Measurements from ENCODE around the gene HLA-C.

Gene HLA-C

DNA sequence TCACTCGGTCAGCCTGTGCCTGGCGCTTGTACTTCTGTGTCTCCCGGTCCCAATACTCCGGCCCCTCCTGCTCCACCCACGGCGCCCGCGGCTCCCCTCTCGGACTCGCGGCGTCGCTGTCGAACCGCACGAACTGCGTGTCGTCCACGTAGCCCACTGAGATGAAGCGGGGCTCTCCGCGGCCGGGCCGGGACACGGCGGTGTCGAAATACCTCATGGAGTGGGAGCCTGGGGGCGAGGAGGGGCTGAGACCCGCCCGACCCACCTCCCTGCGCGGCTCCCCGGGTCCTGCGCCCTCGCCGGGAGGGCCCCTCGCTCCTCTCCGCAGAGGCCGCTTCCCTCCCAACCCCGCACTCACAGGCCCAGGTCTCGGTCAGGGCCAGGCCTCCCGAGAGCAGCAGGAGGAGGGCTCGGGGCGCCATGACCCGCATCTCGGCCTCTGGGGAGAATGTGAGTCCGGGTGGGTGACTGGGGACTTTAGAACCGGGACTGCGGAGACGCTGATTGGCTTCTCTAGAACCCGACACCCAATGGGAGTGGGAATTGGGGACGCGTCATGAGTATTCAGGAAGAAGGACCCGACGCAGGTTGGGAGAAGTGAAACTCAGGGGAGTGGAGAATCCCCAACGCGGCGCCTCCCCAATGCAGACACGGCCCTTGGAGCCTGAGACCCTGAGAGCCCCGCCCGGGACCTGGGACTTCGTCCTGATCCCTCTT lies at the start of gene HLA-C:
Gene HLA-C, minus strand, starts transcription at position 452 of the 717 bp plus-strand sequence. Its CDS starts 21 bp downstream, at position 431.
- H3K4me1 Mint-ChIP-seq = peaks cover 39% of the 10 kb centered on the region
- H3K36me3 Mint-ChIP-seq = peaks cover 28% of the 10 kb centered on the region

DNA sequence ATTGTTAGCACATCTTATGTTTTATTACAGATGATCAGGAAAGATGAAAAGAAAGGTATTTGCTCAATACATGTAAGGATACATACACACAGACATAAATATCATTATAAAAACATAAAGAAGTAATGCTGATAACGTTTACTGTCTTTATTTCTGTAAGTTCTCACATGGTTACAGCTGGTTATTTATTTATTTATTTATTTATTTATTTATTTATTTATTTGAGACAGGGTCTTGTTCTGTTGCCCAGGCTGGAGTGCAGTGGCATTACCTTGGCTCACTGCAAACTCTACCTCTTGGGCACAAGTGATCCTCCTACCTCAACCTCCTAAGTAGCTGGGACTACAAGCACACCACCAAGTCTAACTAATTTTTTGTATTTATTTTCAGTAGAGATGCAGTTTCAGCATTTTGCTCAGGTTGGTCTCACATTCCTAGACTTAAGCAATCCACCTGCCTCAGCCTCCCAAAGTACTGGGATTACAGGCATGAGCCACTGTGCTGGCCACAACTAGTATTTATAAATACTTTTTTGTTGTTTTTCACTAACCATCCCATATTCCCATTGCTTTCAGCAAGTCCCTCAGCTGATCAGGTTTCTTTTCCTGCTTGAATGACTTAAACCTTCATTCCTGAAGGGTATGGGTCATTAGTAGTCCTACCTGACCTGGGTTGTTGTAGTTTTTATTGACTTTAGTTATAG lies 49.3 kb upstream of the HLA-C start:
- ATAC-seq (ENCODE audit: low read depth) (no peak), DNase-seq (ENCODE audit: low spot score in 2 of 2) (no peak)
- Mint-ChIP-seq H3K4me3 (no peak overlapping the region), H3K27me3 (peaks cover 19% of the 10 kb centered on the region), H3K4me1 (no peaks in the 10 kb centered on the region), H3K36me3 (peaks cover 2% of the 10 kb centered on the region), H3K9me3 (peaks cover 5% of the 10 kb centered on the region), H3K27ac (no peak overlapping the region)

More for the DNA sequence above, at the start of gene HLA-C:
- H3K4me3 Mint-ChIP-seq = peak within 1 kb of the TSS; percentile 98
- DNase-seq (ENCODE audit: low spot score in 2 of 2) (peak; percentile 72 to 85), ATAC-seq (ENCODE audit: low read depth) (peak; percentile 75)
- H3K27ac Mint-ChIP-seq = peak within 1 kb of the TSS; percentile 100
- peaks cover 2% of the 10 kb centered on the region for H3K9me3 Mint-ChIP-seq
- H3K27me3 Mint-ChIP-seq = no peaks in the 10 kb centered on the region

DNA sequence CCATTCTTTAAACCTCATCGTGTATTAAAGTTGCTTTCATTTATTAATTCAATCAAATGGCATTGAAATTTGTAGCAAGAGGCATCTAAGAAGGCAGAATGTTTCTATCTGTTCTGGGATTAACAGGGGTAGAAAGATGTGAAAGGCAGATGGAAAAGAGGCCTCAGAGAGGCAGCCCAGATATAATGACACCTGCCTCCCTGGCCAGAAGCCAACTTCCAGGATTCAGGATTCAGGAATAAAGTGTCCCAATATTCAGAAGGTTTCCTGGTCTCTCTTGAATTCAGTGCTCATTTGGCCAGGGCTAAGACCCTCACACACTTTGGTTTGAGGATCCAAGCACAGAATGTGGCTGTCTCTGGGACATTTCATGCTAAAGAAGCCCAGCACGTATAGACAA lies 45.1 kb upstream of the HLA-C start:
- Mint-ChIP-seq H3K27ac (no peak overlapping the region), H3K27me3 (peaks cover 8% of the 10 kb centered on the region), H3K4me1 (no peaks in the 10 kb centered on the region), H3K4me3 (no peak overlapping the region), H3K36me3 (no peaks in the 10 kb centered on the region), H3K9me3 (no peaks in the 10 kb centered on the region)
- ATAC-seq (ENCODE audit: low read depth) (no peak), DNase-seq (ENCODE audit: low spot score in 2 of 2) (no peak)

DNA sequence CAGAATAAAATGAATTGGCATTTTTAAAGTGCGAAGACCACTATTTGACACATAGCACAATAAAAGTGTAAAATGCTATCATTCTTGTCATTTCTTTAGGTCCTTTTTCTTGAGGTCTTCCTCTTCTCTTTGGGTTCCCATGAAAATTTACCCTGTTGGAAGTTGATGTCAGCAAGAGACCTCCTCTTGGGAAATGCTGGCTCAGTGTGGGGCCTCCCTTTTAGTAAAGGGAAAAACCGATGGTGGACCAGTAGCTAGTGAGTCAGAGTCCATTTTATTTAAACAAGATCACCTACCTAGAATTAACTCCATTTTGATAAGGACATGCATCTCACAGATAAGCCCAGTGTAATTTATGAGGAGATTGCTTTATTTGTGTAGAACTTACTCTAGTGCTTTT lies 37.7 kb upstream of the HLA-C start:
- ATAC-seq (ENCODE audit: low read depth) = no peak
- Mint-ChIP-seq H3K4me3 (peak overlapping the region; percentile 43), H3K9me3 (no peaks in the 10 kb centered on the region), H3K36me3 (no peaks in the 10 kb centered on the region), H3K27me3 (no peaks in the 10 kb centered on the region), H3K4me1 (peaks cover 5% of the 10 kb centered on the region), H3K27ac (no peak overlapping the region)
- no peak for DNase-seq (ENCODE audit: low spot score in 2 of 2)

DNA sequence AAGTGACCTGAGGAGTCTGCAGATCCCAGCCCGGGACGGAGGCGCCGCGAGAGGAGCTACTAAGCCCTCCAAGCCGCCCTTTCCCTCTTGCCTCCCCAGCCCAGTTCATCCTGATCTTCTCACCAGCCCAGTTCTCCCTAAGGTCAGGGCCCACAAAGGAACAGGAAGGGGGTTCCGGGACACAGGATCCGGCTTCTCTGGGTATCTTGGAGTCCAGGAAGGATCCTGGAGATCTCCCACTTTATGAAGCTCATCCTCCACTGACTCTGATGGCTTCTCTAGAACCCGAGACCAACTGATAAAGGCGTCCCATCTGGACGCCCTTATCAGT lies 36.9 kb upstream of the HLA-C start:
- Mint-ChIP-seq H3K27me3 (no peaks in the 10 kb centered on the region), H3K36me3 (no peaks in the 10 kb centered on the region), H3K4me1 (peaks cover 5% of the 10 kb centered on the region), H3K27ac (no peak overlapping the region), H3K9me3 (no peaks in the 10 kb centered on the region), H3K4me3 (peak overlapping the region; percentile 97)
- ATAC-seq (ENCODE audit: low read depth) (no peak), DNase-seq (ENCODE audit: low spot score in 2 of 2) (no peak)

DNA sequence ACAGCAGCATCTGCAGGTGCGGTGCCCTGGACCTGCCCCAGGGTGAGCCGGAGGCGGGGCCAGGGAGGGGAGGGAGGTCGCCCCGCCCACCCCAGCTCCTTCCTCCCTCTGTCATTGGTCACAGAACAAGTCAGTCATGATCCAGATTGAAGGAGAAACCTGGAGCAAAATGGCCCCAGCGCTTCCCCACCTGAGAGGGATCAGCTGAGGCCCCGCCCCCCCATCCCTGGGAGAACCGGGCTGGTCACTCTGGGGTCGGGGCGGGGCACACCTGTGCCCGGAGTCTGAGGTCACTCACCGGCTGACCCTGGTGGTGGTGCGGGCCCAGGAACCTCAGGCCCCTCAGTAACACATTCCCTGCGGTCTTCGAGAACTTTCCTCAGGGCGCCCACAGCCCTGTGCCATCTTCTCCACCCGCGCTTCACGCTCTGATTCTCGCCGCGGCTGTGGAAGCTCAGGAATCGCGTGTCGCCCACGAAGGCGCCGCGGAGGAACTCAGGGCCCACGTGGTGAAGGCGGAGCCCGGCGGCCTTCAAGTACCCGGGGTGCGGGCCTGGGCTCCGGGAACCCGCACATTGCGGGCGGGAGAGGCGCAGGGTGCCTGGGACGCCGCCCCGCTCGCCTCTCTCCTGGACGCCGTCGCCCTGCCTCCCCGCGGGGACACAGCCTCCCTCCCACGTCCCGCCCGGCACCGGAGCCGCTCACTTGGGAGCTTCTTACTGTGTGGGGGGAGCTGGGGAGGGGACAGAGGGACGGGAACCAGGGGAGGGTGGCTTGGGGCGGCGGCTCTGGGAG lies 36.4 kb upstream of the HLA-C start:
- H3K4me1 Mint-ChIP-seq = peaks cover 5% of the 10 kb centered on the region
- ATAC-seq (ENCODE audit: low read depth) (peak; percentile 97), DNase-seq (ENCODE audit: low spot score in 2 of 2) (peak; percentile 68 to 73)
- no peaks in the 10 kb centered on the region for H3K9me3 Mint-ChIP-seq
- no peaks in the 10 kb centered on the region for H3K36me3 Mint-ChIP-seq
- H3K27ac Mint-ChIP-seq = peak overlapping the region; percentile 91
- peaks cover 5% of the 10 kb centered on the region for H3K27me3 Mint-ChIP-seq
- H3K4me3 Mint-ChIP-seq = peak overlapping the region; percentile 97

DNA sequence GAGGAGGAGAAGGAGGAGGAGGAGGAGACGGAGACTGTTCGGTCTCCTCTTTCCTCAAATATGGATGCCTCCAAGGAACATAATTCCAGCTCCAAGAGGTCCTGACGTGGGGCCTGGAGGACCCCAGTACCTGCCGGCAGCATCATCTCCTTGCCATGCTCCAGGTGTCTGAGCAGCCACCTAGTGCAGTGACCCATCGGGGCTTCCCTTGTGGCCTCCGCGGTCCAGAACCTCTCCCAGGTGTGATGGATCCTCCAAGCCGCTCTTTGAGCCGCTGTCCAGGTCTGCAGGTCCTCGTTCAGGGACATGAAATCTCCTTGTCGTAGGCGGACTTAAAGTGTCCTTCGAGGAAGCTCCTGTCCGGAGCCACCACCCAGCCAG lies 35.8 kb upstream of the HLA-C start:
- Mint-ChIP-seq H3K9me3 (no peaks in the 10 kb centered on the region), H3K4me3 (peak overlapping the region; percentile 97), H3K4me1 (peaks cover 5% of the 10 kb centered on the region), H3K36me3 (no peaks in the 10 kb centered on the region), H3K27me3 (peaks cover 6% of the 10 kb centered on the region), H3K27ac (no peak overlapping the region)
- DNase-seq (ENCODE audit: low spot score in 2 of 2) (no peak), ATAC-seq (ENCODE audit: low read depth) (no peak)

DNA sequence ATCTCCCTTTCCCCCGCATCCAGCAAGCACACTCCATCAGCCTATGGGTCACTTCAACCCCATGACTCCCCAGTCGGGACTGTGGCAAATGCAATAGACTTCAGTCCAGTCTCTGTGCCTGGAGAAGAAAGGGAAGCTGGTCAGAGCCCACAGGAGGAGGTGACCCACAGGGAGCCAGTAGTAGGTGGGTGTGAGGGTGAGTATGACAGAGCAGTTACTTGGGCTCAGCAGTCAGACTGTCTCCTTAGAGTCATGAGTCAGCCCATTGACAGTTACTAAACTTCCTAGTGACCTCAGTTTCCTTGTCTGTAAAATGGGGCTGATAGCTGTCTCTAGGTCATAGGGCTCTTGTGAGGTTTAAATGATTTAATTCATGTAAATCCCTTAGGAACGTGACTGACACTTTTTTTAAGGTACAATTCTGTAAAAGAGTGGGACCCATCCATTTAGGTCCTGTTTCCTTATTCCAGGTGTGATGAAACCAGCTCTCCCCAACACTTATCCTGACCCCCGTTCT lies 33.9 kb upstream of the HLA-C start:
- no peak overlapping the region for H3K4me3 Mint-ChIP-seq
- no peaks in the 10 kb centered on the region for H3K9me3 Mint-ChIP-seq
- H3K27ac Mint-ChIP-seq = no peak overlapping the region
- H3K36me3 Mint-ChIP-seq = no peaks in the 10 kb centered on the region
- peaks cover 7% of the 10 kb centered on the region for H3K27me3 Mint-ChIP-seq
- DNase-seq (ENCODE audit: low spot score in 2 of 2) (no peak), ATAC-seq (ENCODE audit: low read depth) (no peak)
- H3K4me1 Mint-ChIP-seq = peaks cover 5% of the 10 kb centered on the region

DNA sequence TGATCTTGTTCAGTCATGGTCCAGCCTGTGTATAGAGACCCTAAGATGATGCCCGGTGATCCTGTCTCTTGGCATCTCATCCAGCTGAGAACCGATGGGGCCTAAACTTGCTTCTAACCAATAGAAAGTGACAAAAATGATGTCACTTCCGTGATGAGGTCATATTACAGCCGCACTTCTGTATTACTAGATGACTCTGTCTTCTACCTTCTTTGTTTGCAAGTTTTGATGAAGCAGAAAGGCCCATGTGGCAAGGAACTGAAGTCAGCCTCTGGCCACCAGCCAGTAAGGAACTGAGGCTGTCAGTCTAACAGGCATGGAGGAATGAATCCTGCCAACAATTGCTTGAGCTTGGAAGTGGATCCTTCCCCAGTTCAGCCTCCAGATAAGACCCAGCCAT lies 32.8 kb upstream of the HLA-C start:
- Mint-ChIP-seq H3K27ac (no peak overlapping the region), H3K36me3 (no peaks in the 10 kb centered on the region), H3K4me3 (no peak overlapping the region), H3K4me1 (peaks cover 5% of the 10 kb centered on the region), H3K27me3 (peaks cover 11% of the 10 kb centered on the region), H3K9me3 (no peaks in the 10 kb centered on the region)
- DNase-seq (ENCODE audit: low spot score in 2 of 2) (no peak), ATAC-seq (ENCODE audit: low read depth) (no peak)

DNA sequence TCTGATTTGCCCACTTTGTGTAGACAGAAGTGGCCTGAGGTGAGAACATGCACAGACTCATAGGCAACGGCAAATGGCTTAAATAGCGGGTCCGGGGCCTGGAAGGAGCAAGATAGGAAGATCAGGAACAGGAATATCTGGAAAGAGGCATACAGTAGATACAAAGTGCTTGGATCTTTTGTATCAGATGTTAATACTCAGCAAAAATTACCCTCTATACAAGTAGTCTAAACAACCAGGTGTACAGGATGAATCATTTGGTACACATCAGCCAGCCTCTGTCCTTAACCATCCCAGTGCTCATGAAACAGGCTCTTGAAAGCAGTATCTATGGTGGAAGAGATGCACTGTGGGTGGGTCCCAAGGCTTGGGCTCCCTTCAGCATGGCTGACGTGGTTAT lies 28.9 kb upstream of the HLA-C start:
- H3K9me3 Mint-ChIP-seq = no peaks in the 10 kb centered on the region

DNA sequence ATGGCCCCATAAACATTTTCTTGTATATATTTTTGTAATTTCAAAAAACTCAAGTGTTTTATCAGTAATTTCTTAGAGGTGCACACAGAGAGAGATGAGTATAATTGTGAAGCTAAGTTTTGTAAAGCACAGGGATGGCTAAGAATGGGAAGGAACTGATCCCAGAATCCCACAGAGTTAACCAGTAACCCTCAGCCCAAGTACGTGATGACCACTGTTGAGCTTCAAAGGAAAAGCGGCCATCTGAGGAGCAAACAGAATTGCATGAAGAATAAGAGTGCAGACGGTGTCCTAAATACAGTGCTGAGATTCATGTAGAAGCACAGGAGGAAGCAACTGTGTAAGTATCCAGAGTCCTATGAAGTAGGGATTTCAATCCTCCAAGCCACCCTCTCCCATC lies 28.1 kb upstream of the HLA-C start:
- no peak overlapping the region for H3K27ac Mint-ChIP-seq
- DNase-seq (ENCODE audit: low spot score in 2 of 2) (no peak), ATAC-seq (ENCODE audit: low read depth) (no peak)
- H3K27me3 Mint-ChIP-seq = peaks cover 17% of the 10 kb centered on the region
- H3K4me3 Mint-ChIP-seq = no peak overlapping the region
- no peaks in the 10 kb centered on the region for H3K36me3 Mint-ChIP-seq
- no peaks in the 10 kb centered on the region for H3K9me3 Mint-ChIP-seq
- no peaks in the 10 kb centered on the region for H3K4me1 Mint-ChIP-seq

More for the DNA sequence above, 28.9 kb upstream of the HLA-C start:
- Mint-ChIP-seq H3K27ac (no peak overlapping the region), H3K36me3 (no peaks in the 10 kb centered on the region), H3K4me3 (no peak overlapping the region), H3K27me3 (peaks cover 17% of the 10 kb centered on the region), H3K4me1 (peaks cover 3% of the 10 kb centered on the region)
- ATAC-seq (ENCODE audit: low read depth) (no peak), DNase-seq (ENCODE audit: low spot score in 2 of 2) (no peak)

DNA sequence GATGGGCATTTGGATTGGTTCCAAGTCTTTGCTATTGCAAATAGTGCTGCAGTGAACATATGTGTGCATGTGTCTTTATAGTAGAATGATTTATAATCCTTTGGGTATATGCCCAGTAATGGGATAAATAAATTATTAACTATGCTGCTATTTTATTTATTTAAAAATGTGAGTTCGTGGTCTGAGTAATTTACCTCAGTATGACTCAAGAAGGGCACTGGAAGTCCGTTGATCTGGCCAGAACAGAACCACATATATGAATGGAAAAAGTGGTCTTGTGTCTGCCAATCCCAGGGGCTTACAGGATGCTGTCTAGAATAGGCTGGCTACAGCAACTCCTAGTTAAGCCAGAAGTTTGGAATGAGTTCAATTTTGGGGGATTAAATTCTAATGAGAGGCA lies 27.6 kb upstream of the HLA-C start:
- ATAC-seq (ENCODE audit: low read depth) (no peak), DNase-seq (ENCODE audit: low spot score in 2 of 2) (no peak)
- H3K27ac Mint-ChIP-seq = no peak overlapping the region
- no peaks in the 10 kb centered on the region for H3K36me3 Mint-ChIP-seq
- H3K9me3 Mint-ChIP-seq = no peaks in the 10 kb centered on the region
- no peaks in the 10 kb centered on the region for H3K4me1 Mint-ChIP-seq
- H3K4me3 Mint-ChIP-seq = no peak overlapping the region
- peaks cover 17% of the 10 kb centered on the region for H3K27me3 Mint-ChIP-seq

DNA sequence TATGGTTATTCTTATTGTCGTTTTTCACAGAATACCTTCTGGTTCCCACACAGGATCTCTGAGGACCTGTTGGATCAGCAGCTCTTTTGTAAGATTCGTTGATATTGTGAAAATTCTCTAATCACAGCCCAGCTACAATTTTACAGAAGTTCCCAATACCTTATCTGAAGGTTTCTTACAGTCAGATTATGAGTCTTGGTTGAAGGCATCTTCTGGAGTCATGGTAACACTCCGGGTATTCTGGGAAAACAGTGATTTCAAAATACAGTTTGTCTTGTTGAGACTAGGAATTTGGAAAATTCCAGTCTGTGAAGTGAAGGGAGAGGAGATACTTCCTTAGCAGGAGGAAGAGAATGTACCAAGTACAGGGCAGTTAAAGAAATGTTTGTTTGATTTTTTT lies 22.2 kb upstream of the HLA-C start:
- no peak for DNase-seq (ENCODE audit: low spot score in 2 of 2)
- Mint-ChIP-seq H3K4me3 (no peak overlapping the region), H3K4me1 (peaks cover 3% of the 10 kb centered on the region), H3K27ac (no peak overlapping the region), H3K27me3 (peaks cover 13% of the 10 kb centered on the region), H3K36me3 (no peaks in the 10 kb centered on the region), H3K9me3 (no peaks in the 10 kb centered on the region)
- no peak for ATAC-seq (ENCODE audit: low read depth)

DNA sequence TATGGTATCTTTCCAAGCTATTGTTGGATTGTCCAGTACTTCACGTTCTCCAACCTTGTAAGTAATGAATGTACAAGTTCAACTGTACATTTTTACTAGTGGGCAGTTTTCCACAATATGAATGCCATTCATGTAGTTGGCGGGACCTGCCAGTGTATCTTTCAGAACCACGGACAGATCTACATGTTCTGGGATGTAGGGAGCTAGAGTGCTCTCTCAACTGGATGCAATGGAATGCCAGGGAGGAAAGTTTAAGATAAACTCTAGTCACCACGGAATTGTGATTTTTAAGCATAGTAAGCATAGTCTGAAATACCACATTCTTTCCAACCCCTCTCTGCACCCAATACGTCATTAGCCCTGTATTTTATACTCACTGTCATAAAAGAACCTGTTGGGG lies 21.5 kb upstream of the HLA-C start:
- no peak for DNase-seq (ENCODE audit: low spot score in 2 of 2)
- Mint-ChIP-seq H3K4me3 (no peak overlapping the region), H3K4me1 (peaks cover 3% of the 10 kb centered on the region), H3K27ac (no peak overlapping the region), H3K27me3 (peaks cover 14% of the 10 kb centered on the region), H3K9me3 (no peaks in the 10 kb centered on the region), H3K36me3 (no peaks in the 10 kb centered on the region)
- no peak for ATAC-seq (ENCODE audit: low read depth)

Measured in memory B cell (primary cell).